MM.1S (cell line): ENCODE data around the gene ITPKA.
"Not testable (repeated sequence)": the region's sequence is repeated elsewhere in the genome, so short reads cannot be mapped to it uniquely, and the experiment has no call there.

ENCODE experiments used
- DNase-seq: peaks from one replicate; pipeline ENCODE4 v3.0.0-alpha.2; 2015
- H2AFZ ChIP-seq: fragments of 300-600 bp; sonication (generic); 2 replicates; pipeline ENCODE4 v1.6.0; 2016; ENCODE audit warnings: antibody characterized with exemption, low read length
- H3F3A ChIP-seq: fragments of 300-600 bp; sonication (generic); 2 replicates; pipeline ENCODE4 v1.6.1; 2016; ENCODE audit warnings: mild to moderate bottlenecking, antibody characterized with exemption, low read length, moderate library complexity, mixed read lengths; ENCODE audit not compliant: insufficient read depth
- H3K27ac ChIP-seq: fragments of 300-600 bp; sonication (generic); 2 replicates; pipeline ENCODE4 v1.5.1; 2016; ENCODE audit warnings: mild to moderate bottlenecking, low read length
- H3K27me3 ChIP-seq: fragments of 300-600 bp; sonication (generic); replicated peaks from 2 replicates; pipeline ENCODE4 v1.6.0; 2016; ENCODE audit warnings: low read length; ENCODE audit not compliant: insufficient read depth
- H3K36me3 ChIP-seq: fragments of 300-600 bp; sonication (generic); replicated peaks from 2 replicates; pipeline ENCODE4 v1.6.1; 2016; ENCODE audit warnings: mild to moderate bottlenecking, low read length, mixed read lengths; ENCODE audit not compliant: insufficient read depth
- H3K4me1 ChIP-seq: fragments of 300-600 bp; sonication (generic); 2 replicates; pipeline ENCODE4 v1.6.1; 2016; ENCODE audit warnings: low read length, mixed read lengths
- H3K4me2 ChIP-seq: fragments of 300-600 bp; sonication (generic); 2 replicates; pipeline ENCODE4 v1.6.0; 2016; ENCODE audit warnings: low read depth, low read length
- H3K4me3 ChIP-seq: fragments of 300-600 bp; sonication (generic); 2 replicates; pipeline ENCODE4 v1.5.1; 2016; ENCODE audit warnings: low read length, mixed read lengths
- H3K79me2 ChIP-seq: fragments of 300-600 bp; sonication (generic); 2 replicates; pipeline ENCODE4 v1.6.1; 2016; ENCODE audit warnings: mixed run types, low read length, mixed read lengths
- H3K9ac ChIP-seq: fragments of 300-600 bp; sonication (generic); 2 replicates; pipeline ENCODE4 v1.6.1; 2016; ENCODE audit warnings: low read length, mixed read lengths
- H3K9me2 ChIP-seq: fragments of 300-600 bp; sonication (generic); replicated peaks from 2 replicates; pipeline ENCODE4 v1.6.1; 2016; ENCODE audit warnings: mild to moderate bottlenecking, low read length, mixed read lengths; ENCODE audit not compliant: insufficient read depth
- H3K9me3 ChIP-seq: fragments of 300-600 bp; sonication (generic); replicated peaks from 2 replicates; pipeline ENCODE4 v1.6.1; 2016; ENCODE audit warnings: mild to moderate bottlenecking, low read length, mixed read lengths; ENCODE audit not compliant: insufficient read depth
- H4K20me1 ChIP-seq: fragments of 300-600 bp; sonication (generic); 2 replicates; pipeline ENCODE4 v1.6.1; 2016; ENCODE audit warnings: mild to moderate bottlenecking, low read length, moderate library complexity, mixed read lengths; ENCODE audit not compliant: insufficient read depth
- CTCF ChIP-seq: fragments of 300-600 bp; sonication (generic); IDR thresholded peaks from 2 replicates; pipeline ENCODE4 v1.5.1; 2016; ENCODE audit warnings: antibody characterized with exemption, low read length, mixed read lengths
- EZH2 ChIP-seq: fragments of 300-600 bp; sonication (generic); optimal IDR thresholded peaks from 2 replicates; pipeline ENCODE3; 2017; ENCODE audit warnings: low read depth, mild to moderate bottlenecking, antibody characterized with exemption, low read length, mixed read lengths
- EZH2phosphoT487 ChIP-seq: fragments of 300-600 bp; sonication (generic); IDR thresholded peaks from 2 replicates; pipeline ENCODE4 v1.6.1; 2018; ENCODE audit warnings: antibody characterized with exemption, low read length

The ITPKA gene

GRCh38 chr15:41464889-41465580 lies 28.6 kb upstream of the ITPKA start:
- Histone ChIP-seq H3K4me2 (no peak overlapping the region), H3K9me2 (no peaks in the 10 kb centered on the region), H3K9ac (no peak overlapping the region), H3F3A (no peaks in the 10 kb centered on the region), H3K27me3 (no peaks in the 10 kb centered on the region), H3K4me1 (no peaks in the 10 kb centered on the region), H3K27ac (no peak overlapping the region), H3K4me3 (no peak overlapping the region), H3K9me3 (no peaks in the 10 kb centered on the region), H4K20me1 (no peaks in the 10 kb centered on the region), H3K79me2 (peaks cover 17% of the 10 kb centered on the region), H2AFZ (no peak overlapping the region), H3K36me3 (no peaks in the 10 kb centered on the region; the same call in 1 of the 2 replicates)
- DNase-seq = no peak
- no peak for TF ChIP-seq CTCF
- TF ChIP-seq EZH2phosphoT487 = no peak
- TF ChIP-seq EZH2 = no peak

- no peak overlapping the region for H3K27ac ChIP-seq
- H3K27me3 ChIP-seq = no peaks in the 10 kb centered on the region
- no peaks in the 10 kb centered on the region for H3K9me3 ChIP-seq
- DNase-seq = peak; percentile 56
- no peak overlapping the region for H3K4me3 ChIP-seq
- H3K9me2 ChIP-seq = no peaks in the 10 kb centered on the region
- H2AFZ ChIP-seq = no peak overlapping the region
- TF ChIP-seq EZH2phosphoT487 (no peak), EZH2 (no peak), CTCF (peak; percentile 91)
- peaks cover 17% of the 10 kb centered on the region for H3K79me2 ChIP-seq
- no peaks in the 10 kb centered on the region; the same call in 1 of the 2 replicates for H3K36me3 ChIP-seq
- no peak overlapping the region for H3K9ac ChIP-seq
- H3F3A ChIP-seq = no peaks in the 10 kb centered on the region
- no peaks in the 10 kb centered on the region for H3K4me1 ChIP-seq
- no peaks in the 10 kb centered on the region for H4K20me1 ChIP-seq
- H3K4me2 ChIP-seq = no peak overlapping the region
Measured at GRCh38 chr15:41465822-41466421, 27.8 kb upstream of the ITPKA start.

- Histone ChIP-seq H3K27ac (no peak overlapping the region), H3K4me2 (no peak overlapping the region), H3K27me3 (no peaks in the 10 kb centered on the region), H4K20me1 (no peaks in the 10 kb centered on the region), H3K9me2 (no peaks in the 10 kb centered on the region), H3K36me3 (no peaks in the 10 kb centered on the region; the same call in 1 of the 2 replicates), H3K79me2 (peaks cover 17% of the 10 kb centered on the region), H3K9ac (no peak overlapping the region), H3K9me3 (no peaks in the 10 kb centered on the region), H3F3A (no peaks in the 10 kb centered on the region), H3K4me3 (no peak overlapping the region), H3K4me1 (no peaks in the 10 kb centered on the region), H2AFZ (no peak overlapping the region)
- no peak for DNase-seq
- TF ChIP-seq CTCF = no peak
- no peak for TF ChIP-seq EZH2
- no peak for TF ChIP-seq EZH2phosphoT487
Measured at GRCh38 chr15:41466711-41467110, 27.0 kb upstream of the ITPKA start.

- not testable (repeated sequence) for H3K27me3 ChIP-seq, DNase-seq, H3K4me2 ChIP-seq, H3K9ac ChIP-seq, H3K27ac ChIP-seq, H3K4me3 ChIP-seq, H4K20me1 ChIP-seq, H3K9me3 ChIP-seq, H3K36me3 ChIP-seq, H3K79me2 ChIP-seq, H3K9me2 ChIP-seq, H3F3A ChIP-seq, H2AFZ ChIP-seq, H3K4me1 ChIP-seq
Measured at GRCh38 chr15:41469644-41470043, 24.0 kb upstream of the ITPKA start.
